H9 (cell line): ENCODE measurements around the gene ZNF831. TPM values are rescaled to one million over a fixed set of nuclear protein-coding genes. Genes with fewer than 3 reads are reported as not detected.

Experiments
- DNase-seq: peaks from one replicate; pipeline ENCODE4 v3.0.0-alpha.2; 2017
- H2AFZ ChIP-seq: one replicate; pipeline ENCODE4 v1.6.1; 2013; ENCODE audit warnings: mild to moderate bottlenecking, low read length, control low read depth, moderate library complexity
- H2AK5ac ChIP-seq: 2 replicates; pipeline ENCODE4 v1.6.1; 2013; ENCODE audit warnings: low read length, control low read depth, mixed read lengths; ENCODE audit not compliant: insufficient read length
- H2BK120ac ChIP-seq: one replicate; pipeline ENCODE4 v1.6.1; 2013; ENCODE audit warnings: low read depth, mild to moderate bottlenecking, low read length, control low read depth, inconsistent platforms; ENCODE audit not compliant: poor library complexity, severe bottlenecking
- H2BK12ac ChIP-seq: 2 replicates; pipeline ENCODE4 v1.6.1; 2013; ENCODE audit warnings: low read length, control low read depth, mixed read lengths, low read depth; ENCODE audit not compliant: insufficient read length
- H2BK15ac ChIP-seq: 2 replicates; pipeline ENCODE4 v1.6.1; 2013; ENCODE audit warnings: low read depth, low read length, control low read depth
- H2BK20ac ChIP-seq: one replicate; pipeline ENCODE4 v1.6.1; 2013; ENCODE audit warnings: low read depth, mild to moderate bottlenecking, low read length, control low read depth, inconsistent platforms; ENCODE audit not compliant: poor library complexity, severe bottlenecking
- H2BK5ac ChIP-seq: 2 replicates; pipeline ENCODE4 v1.6.1; 2013; ENCODE audit warnings: low read length, control low read depth, mixed read lengths; ENCODE audit not compliant: insufficient read length
- H3K14ac ChIP-seq: 2 replicates; pipeline ENCODE4 v1.6.1; 2013; ENCODE audit warnings: low read length, control low read depth; ENCODE audit not compliant: insufficient read depth
- H3K18ac ChIP-seq: 2 replicates; pipeline ENCODE4 v1.6.1; 2013; ENCODE audit warnings: low read depth, mild to moderate bottlenecking, mixed read lengths, low read length, control low read depth; ENCODE audit not compliant: insufficient read length
- H3K23ac ChIP-seq: 2 replicates; pipeline ENCODE4 v1.6.1; 2013; ENCODE audit warnings: low read length, control low read depth, mixed read lengths, low read depth; ENCODE audit not compliant: insufficient read length
- H3K23me2 ChIP-seq: 2 replicates; pipeline ENCODE4 v1.6.1; 2013; ENCODE audit warnings: low read depth, mild to moderate bottlenecking, mixed read lengths, low read length, control low read depth; ENCODE audit not compliant: insufficient read length, poor library complexity, severe bottlenecking
- H3K27ac ChIP-seq: 2 replicates; pipeline ENCODE4 v1.5.1; 2013; ENCODE audit warnings: low read length, control low read depth, mixed read lengths, low read depth; ENCODE audit not compliant: insufficient read length
- H3K27me3 ChIP-seq: 2 replicates; pipeline ENCODE4 v1.6.1; 2013; ENCODE audit warnings: low read length, control low read depth, inconsistent platforms; ENCODE audit not compliant: insufficient read depth
- H3K4ac ChIP-seq: 2 replicates; pipeline ENCODE4 v1.6.1; 2013; ENCODE audit warnings: low read depth, mild to moderate bottlenecking, control low read depth, inconsistent platforms, low read length, moderate library complexity
- H3K4me1 ChIP-seq: 2 replicates; pipeline ENCODE4 v1.6.1; 2013; ENCODE audit warnings: low read length, control low read depth, inconsistent platforms; ENCODE audit not compliant: insufficient read depth
- H3K4me2 ChIP-seq: 2 replicates; pipeline ENCODE4 v1.6.1; 2013; ENCODE audit warnings: low read length, control low read depth, mixed read lengths; ENCODE audit not compliant: insufficient read length, insufficient read depth
- H3K56ac ChIP-seq: 2 replicates; pipeline ENCODE4 v1.6.1; 2013; ENCODE audit warnings: low read depth, mild to moderate bottlenecking, mixed read lengths, low read length, control low read depth; ENCODE audit not compliant: insufficient read length
- H3K79me1 ChIP-seq: 2 replicates; pipeline ENCODE4 v1.6.1; 2013; ENCODE audit warnings: low read depth, mild to moderate bottlenecking, moderate library complexity, low read length, control low read depth, inconsistent platforms; ENCODE audit not compliant: insufficient read depth, poor library complexity, severe bottlenecking
- H3K79me2 ChIP-seq: 2 replicates; pipeline ENCODE4 v1.6.1; 2013; ENCODE audit warnings: low read length, control low read depth, inconsistent platforms; ENCODE audit not compliant: insufficient read depth
- H3K9ac ChIP-seq: 2 replicates; pipeline ENCODE4 v1.6.1; 2013; ENCODE audit warnings: low read length, control low read depth, mixed read lengths; ENCODE audit not compliant: insufficient read length; ENCODE audit errors: extremely low read depth
- H3K9me3 ChIP-seq: one replicate; pipeline ENCODE4 v1.6.1; 2013; ENCODE audit warnings: low read depth, low read length, inconsistent platforms; ENCODE audit not compliant: control insufficient read depth
- H3T11ph ChIP-seq: one replicate; pipeline ENCODE4 v1.6.1; 2013; ENCODE audit warnings: mild to moderate bottlenecking, low read length, control low read depth, inconsistent platforms
- H4K20me1 ChIP-seq: one replicate; pipeline ENCODE4 v1.6.1; 2013; ENCODE audit not compliant: control insufficient read depth, insufficient read length, insufficient read depth
- H4K5ac ChIP-seq: 2 replicates; pipeline ENCODE4 v1.6.1; 2013; ENCODE audit warnings: low read depth, mild to moderate bottlenecking, mixed read lengths, low read length, control low read depth; ENCODE audit not compliant: insufficient read length
- H4K8ac ChIP-seq: replicated peaks from 2 replicates; pipeline ENCODE4 v1.6.1; 2013; ENCODE audit warnings: low read length, control low read depth, mixed read lengths, low read depth; ENCODE audit not compliant: insufficient read length
- H4K91ac ChIP-seq: 2 replicates; pipeline ENCODE4 v1.6.1; 2013; ENCODE audit warnings: low read depth, mild to moderate bottlenecking, moderate library complexity, mixed read lengths, low read length, control low read depth; ENCODE audit not compliant: insufficient read length
- H3K27ac Mint-ChIP-seq, 3 experiments: 2 replicates in 2 of 3; 3 replicates in 1 of 3; pipeline ENCODE4 v1.8.0; 2020 to 2021; ENCODE audit warnings: mixed read lengths in 3 of 3, mild to moderate bottlenecking in 1 of 3, moderate library complexity in 1 of 3
- H3K27me3 Mint-ChIP-seq: 2 replicates; pipeline ENCODE4 v1.8.0; 2021; ENCODE audit warnings: low read depth, mild to moderate bottlenecking, moderate library complexity, mixed read lengths
- H3K36me3 Mint-ChIP-seq, 3 experiments: 2 replicates in 2 of 3; 3 replicates in 1 of 3; pipeline ENCODE4 v1.8.0; 2020 to 2021; ENCODE audit warnings: low read depth in 3 of 3, mixed read lengths in 3 of 3; ENCODE audit not compliant: insufficient read depth in 1 of 3
- H3K4me1 Mint-ChIP-seq, 2 experiments: 2 replicates each; pipeline ENCODE4 v1.8.0; 2020; ENCODE audit warnings: mixed read lengths in 2 of 2
- H3K4me3 Mint-ChIP-seq, 2 experiments: 2 replicates in 1 of 2; 3 replicates in 1 of 2; pipeline ENCODE4 v1.8.0; 2020 to 2021; ENCODE audit warnings: mild to moderate bottlenecking in 2 of 2, mixed read lengths in 2 of 2, moderate library complexity in 1 of 2
- H3K9me3 Mint-ChIP-seq, 2 experiments: 2 replicates in 1 of 2; 3 replicates in 1 of 2; pipeline ENCODE4 v1.8.0; 2020; ENCODE audit warnings: mild to moderate bottlenecking in 2 of 2, mixed read lengths in 2 of 2, moderate library complexity in 1 of 2
- WGBS: extraction: QIAGEN DNeasy Blood & Tissue Kit; methylation state at CpG from one replicate; pipeline ENCODE4 v1.1.7; 2013; ENCODE audit warnings: missing lambda C conversion rate, low lambda C conversion rate, mixed read lengths; ENCODE audit not compliant: insufficient read length; ENCODE audit errors: extremely low coverage; 5-methylcytosine and 5-hydroxymethylcytosine counted together
- total RNA-seq: library from RNA; stranded (reverse); gene quantifications from 2 replicates; pipeline ENCODE4 v1.2.1, GENCODE V29; 2021
- TF ChIP-seq, protein P1 (sequence below): fragments of 200-600 bp; sonication (generic); conservative IDR thresholded peaks from 3 replicates; pipeline ENCODE4 v1.8.0; 2021; ENCODE audit warnings: antibody characterized with exemption, mild to moderate bottlenecking

The ZNF831 gene
- total RNA-seq, 1 experiment from 2014 or later: not detected

GRCh38 chr20:59147586-59147985 lies 16.0 kb upstream of the ZNF831 start:
- peaks cover 10% of the 10 kb centered on the region for H3K27me3 Mint-ChIP-seq
- Histone ChIP-seq H3K27me3 (no peaks in the 10 kb centered on the region), H3K27ac (no peak overlapping the region), H3K4me2 (no peak overlapping the region), H3K56ac (no peak overlapping the region), H3K79me2 (no peaks in the 10 kb centered on the region), H3K4ac (no peak overlapping the region), H3K14ac (no peak overlapping the region), H3T11ph (no peak overlapping the region), H4K91ac (no peak overlapping the region), H3K9ac (no peak overlapping the region), H3K9me3 (no peaks in the 10 kb centered on the region), H4K5ac (no peak overlapping the region), H3K23me2 (no peaks in the 10 kb centered on the region), H2BK120ac (no peak overlapping the region), H2BK5ac (no peak overlapping the region), H3K79me1 (no peaks in the 10 kb centered on the region), H3K18ac (no peak overlapping the region), H2BK20ac (no peak overlapping the region), H3K23ac (no peak overlapping the region), H4K8ac (no peak overlapping the region), H2AK5ac (no peak overlapping the region), H2AFZ (no peak overlapping the region), H3K4me1 (no peaks in the 10 kb centered on the region), H4K20me1 (no peaks in the 10 kb centered on the region), H2BK15ac (no peak overlapping the region), H2BK12ac (no peak overlapping the region)
- TF ChIP-seq, protein P1, sequence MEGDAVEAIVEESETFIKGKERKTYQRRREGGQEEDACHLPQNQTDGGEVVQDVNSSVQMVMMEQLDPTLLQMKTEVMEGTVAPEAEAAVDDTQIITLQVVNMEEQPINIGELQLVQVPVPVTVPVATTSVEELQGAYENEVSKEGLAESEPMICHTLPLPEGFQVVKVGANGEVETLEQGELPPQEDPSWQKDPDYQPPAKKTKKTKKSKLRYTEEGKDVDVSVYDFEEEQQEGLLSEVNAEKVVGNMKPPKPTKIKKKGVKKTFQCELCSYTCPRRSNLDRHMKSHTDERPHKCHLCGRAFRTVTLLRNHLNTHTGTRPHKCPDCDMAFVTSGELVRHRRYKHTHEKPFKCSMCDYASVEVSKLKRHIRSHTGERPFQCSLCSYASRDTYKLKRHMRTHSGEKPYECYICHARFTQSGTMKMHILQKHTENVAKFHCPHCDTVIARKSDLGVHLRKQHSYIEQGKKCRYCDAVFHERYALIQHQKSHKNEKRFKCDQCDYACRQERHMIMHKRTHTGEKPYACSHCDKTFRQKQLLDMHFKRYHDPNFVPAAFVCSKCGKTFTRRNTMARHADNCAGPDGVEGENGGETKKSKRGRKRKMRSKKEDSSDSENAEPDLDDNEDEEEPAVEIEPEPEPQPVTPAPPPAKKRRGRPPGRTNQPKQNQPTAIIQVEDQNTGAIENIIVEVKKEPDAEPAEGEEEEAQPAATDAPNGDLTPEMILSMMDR: no peak
- no peak overlapping the region for H3K4me3 Mint-ChIP-seq
- H3K9me3 Mint-ChIP-seq: no peaks in the 10 kb centered on the region; a peak in 1 of 5 replicates
- peaks cover 0 to 2% (median 0%) of the 10 kb centered on the region in 3 experiments; a peak in 2 of 7 replicates for H3K36me3 Mint-ChIP-seq
- no peaks in the 10 kb centered on the region for H3K4me1 Mint-ChIP-seq
- WGBS: no CpG with 5 or more reads among the region's 3 CpGs
- DNase-seq: no peak
- H3K27ac Mint-ChIP-seq: no peak overlapping the region
